Ishikawa (cell line): ENCODE measurements around the gene TMEM263.

Experiments
- CEBPB ChIP-seq: IDR thresholded peaks from 2 replicates; pipeline ENCODE4 v1.6.1; 2012
- CREB1 ChIP-seq: IDR thresholded peaks from 2 replicates; pipeline ENCODE4 v1.6.1; 2012; ENCODE audit warnings: low read depth
- EGR1 ChIP-seq: IDR thresholded peaks from 2 replicates; pipeline ENCODE4 v1.6.1; 2012
- EP300 ChIP-seq: IDR thresholded peaks from 2 replicates; pipeline ENCODE4 v1.6.1; 2012; ENCODE audit warnings: borderline replicate concordance
- FOXM1 ChIP-seq: IDR thresholded peaks from 2 replicates; pipeline ENCODE4 v1.6.1; 2012; ENCODE audit warnings: low read depth, borderline replicate concordance
- NFIC ChIP-seq: IDR thresholded peaks from 2 replicates; pipeline ENCODE4 v1.6.1; 2012
- RAD21 ChIP-seq: IDR thresholded peaks from 2 replicates; pipeline ENCODE4 v1.6.1; 2012; ENCODE audit warnings: low read depth
- TAF1 ChIP-seq: IDR thresholded peaks from 2 replicates; pipeline ENCODE4 v1.6.1; 2012; ENCODE audit warnings: low read depth, mild to moderate bottlenecking
- TCF12 ChIP-seq: IDR thresholded peaks from 2 replicates; pipeline ENCODE4 v1.6.1; 2012; ENCODE audit warnings: low read depth
- TEAD4 ChIP-seq: IDR thresholded peaks from 2 replicates; pipeline ENCODE4 v1.6.1; 2012
- YY1 ChIP-seq: IDR thresholded peaks from 2 replicates; pipeline ENCODE4 v1.6.1; 2012; ENCODE audit warnings: low read depth
- ZBTB7A ChIP-seq: IDR thresholded peaks from 2 replicates; pipeline ENCODE4 v1.6.1; 2012; ENCODE audit warnings: low read depth
- TF ChIP-seq, protein P1 (sequence below): IDR thresholded peaks from 2 replicates; pipeline ENCODE4 v1.6.1; 2012
- TF ChIP-seq, protein P2 (sequence below): IDR thresholded peaks from 2 replicates; pipeline ENCODE4 v1.6.1; 2012
- TF ChIP-seq, protein P3 (sequence below): IDR thresholded peaks from 2 replicates; pipeline ENCODE4 v1.6.1; 2012; ENCODE audit warnings: low read depth, mild to moderate bottlenecking

TMEM263 gene

DNA sequence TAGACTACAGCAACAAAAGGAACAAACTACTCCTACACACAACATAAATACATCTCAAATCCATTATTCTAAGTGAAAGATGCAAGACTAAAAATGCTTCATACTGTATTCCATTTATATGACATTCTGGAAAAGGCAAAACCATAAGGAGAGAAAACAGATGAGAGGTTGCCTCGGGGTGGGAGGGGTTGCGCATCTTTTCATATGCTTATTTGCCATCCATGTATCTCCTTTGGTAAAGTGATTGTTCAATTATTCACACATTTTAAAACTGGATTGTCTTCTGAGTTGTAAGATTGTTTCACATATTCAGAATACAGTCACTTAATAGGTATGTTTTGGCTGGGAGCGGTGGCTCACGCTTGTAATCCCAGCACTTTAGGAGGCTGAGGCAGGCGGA, 5.1 kb upstream of the TMEM263 start:
- no peak for TF ChIP-seq ZBTB7A
- TF ChIP-seq TAF1, result no peak
- TF ChIP-seq EP300, result no peak

DNA sequence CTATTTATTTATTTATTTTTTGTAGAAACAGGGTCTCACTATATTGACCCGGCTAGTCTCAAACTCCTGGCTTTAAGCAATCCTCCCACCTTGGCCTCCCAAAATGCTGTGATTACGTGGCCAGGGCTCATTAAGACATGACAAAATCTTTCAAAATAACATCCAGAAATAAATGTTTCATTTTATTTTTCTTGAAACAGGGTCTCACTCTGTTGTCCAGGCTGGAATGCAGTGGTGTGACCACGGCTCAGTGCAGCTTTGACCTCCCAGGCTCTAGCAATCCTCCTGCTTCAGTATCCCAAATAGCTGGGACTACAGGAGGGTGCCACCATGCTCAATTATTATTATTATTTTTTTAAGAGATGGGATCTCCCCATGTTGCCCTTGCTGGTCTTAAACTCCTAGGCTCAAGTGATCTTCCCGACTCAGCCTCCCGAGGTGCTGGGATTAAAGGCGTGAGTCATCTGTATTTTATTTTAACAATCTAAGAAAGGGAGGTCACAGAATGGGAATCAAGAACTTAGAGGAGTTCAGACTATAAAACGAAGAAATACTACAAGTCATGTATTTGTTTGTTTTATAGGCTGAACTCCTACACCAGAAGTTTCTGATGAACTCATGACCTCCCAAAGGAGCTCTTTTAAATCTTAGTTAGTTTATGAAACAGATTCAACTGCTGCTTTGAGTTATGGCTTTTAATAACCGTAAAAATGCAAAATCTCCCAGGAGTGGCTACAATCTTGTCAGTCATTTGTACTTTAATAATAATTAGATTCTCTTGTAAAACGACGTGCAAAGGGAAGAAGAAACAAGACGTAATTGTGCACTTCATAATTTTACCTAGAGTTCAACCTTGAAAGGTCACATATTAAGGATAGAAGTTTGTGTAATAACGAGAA, 2.1 kb upstream of the TMEM263 start:
- TF ChIP-seq EGR1, result no peak

DNA sequence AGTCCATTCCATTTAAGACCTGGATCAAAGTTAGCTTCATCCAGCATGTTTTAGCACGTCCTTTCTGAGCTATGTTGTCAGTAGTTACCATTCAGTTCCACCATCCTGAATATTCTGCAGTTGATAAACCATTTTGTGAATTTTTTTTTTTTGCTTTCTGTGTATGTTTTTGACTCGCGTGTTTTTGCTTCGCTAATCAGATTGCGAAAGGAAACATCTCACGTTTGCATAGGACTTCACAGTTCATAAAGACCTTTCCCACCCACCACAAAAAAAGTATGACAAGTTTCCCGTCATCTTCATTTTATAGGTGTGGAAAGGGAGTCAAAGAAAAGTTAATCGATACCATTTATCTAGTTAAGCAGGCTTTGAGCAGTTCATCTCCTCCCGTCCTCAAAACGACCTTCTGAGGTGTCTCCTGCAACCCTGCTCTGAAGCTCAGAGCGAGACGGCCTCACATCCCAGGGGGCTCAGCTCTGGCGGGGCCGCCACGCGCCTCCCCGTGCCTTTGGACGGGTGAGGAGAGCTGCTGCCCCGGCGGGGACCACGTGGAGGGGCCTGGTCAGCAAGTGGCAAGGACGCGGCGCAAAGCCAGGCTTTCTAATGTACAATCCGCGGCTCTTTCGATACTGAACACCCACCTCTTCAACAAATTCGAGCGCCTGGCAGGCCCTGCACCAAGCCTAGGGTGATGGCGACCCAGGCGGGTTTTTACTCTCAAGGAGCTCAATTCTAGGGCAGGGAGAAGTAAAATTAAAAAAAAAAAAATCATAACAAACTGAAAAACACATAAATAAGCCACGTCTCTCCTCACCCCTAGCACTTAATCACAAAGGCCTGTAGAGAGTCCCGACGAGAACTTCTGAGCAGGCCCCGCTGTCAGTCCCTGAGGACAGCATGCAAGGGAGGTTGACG, 988 bp upstream of the TMEM263 start:
- TF ChIP-seq EP300 (no peak), EGR1 (no peak), TEAD4 (no peak), TCF12 (no peak), NFIC (no peak), FOXM1 (no peak), YY1 (no peak), TAF1 (no peak), ZBTB7A (no peak), CREB1 (no peak), RAD21 (no peak), CEBPB (no peak)
- TF ChIP-seq, protein P1, sequence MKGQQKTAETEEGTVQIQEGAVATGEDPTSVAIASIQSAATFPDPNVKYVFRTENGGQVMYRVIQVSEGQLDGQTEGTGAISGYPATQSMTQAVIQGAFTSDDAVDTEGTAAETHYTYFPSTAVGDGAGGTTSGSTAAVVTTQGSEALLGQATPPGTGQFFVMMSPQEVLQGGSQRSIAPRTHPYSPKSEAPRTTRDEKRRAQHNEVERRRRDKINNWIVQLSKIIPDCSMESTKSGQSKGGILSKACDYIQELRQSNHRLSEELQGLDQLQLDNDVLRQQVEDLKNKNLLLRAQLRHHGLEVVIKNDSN, result no peak
- TF ChIP-seq, protein P2, sequence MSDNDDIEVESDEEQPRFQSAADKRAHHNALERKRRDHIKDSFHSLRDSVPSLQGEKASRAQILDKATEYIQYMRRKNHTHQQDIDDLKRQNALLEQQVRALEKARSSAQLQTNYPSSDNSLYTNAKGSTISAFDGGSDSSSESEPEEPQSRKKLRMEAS, result no peak
- TF ChIP-seq, protein P3, sequence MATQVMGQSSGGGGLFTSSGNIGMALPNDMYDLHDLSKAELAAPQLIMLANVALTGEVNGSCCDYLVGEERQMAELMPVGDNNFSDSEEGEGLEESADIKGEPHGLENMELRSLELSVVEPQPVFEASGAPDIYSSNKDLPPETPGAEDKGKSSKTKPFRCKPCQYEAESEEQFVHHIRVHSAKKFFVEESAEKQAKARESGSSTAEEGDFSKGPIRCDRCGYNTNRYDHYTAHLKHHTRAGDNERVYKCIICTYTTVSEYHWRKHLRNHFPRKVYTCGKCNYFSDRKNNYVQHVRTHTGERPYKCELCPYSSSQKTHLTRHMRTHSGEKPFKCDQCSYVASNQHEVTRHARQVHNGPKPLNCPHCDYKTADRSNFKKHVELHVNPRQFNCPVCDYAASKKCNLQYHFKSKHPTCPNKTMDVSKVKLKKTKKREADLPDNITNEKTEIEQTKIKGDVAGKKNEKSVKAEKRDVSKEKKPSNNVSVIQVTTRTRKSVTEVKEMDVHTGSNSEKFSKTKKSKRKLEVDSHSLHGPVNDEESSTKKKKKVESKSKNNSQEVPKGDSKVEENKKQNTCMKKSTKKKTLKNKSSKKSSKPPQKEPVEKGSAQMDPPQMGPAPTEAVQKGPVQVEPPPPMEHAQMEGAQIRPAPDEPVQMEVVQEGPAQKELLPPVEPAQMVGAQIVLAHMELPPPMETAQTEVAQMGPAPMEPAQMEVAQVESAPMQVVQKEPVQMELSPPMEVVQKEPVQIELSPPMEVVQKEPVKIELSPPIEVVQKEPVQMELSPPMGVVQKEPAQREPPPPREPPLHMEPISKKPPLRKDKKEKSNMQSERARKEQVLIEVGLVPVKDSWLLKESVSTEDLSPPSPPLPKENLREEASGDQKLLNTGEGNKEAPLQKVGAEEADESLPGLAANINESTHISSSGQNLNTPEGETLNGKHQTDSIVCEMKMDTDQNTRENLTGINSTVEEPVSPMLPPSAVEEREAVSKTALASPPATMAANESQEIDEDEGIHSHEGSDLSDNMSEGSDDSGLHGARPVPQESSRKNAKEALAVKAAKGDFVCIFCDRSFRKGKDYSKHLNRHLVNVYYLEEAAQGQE, result no peak

DNA sequence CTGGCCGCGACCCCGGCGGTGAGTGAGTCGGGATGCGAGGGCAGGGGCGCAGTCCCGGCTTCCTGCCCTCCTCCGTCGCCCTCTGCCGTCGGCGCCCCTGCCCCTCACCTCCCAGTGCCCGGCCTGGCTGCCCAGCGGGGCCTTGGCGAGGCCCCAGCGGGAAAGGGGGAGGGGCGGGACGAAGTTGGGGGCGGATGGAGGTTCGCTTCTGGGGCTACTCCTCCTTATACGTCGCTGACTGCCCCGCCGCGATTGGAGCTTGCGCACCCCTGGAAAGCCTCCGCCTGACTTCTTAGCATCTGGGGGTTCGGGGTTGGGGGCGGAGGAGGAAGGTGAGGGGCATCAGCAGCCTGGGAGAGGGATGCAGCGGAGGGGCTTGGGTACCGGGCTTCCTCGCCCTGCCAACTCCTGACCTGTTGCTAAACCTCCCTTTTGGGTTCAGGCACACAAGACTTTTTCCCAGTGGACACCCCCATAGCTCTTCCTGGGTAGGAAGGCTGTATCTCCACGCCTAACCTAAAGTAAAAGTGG, 406 bp downstream of the TMEM263 start:
- TF ChIP-seq TCF12 (no peak), EGR1 (no peak), YY1 (no peak), RAD21 (no peak), ZBTB7A (0 out of 2 replicates have a peak, but pooled peaks have one; percentile 5), CEBPB (no peak), FOXM1 (no peak), TAF1 (no peak), NFIC (peak; percentile 53), TEAD4 (no peak), EP300 (no peak), CREB1 (no peak)
- TF ChIP-seq, protein P2, result peak; percentile 21; the same call in 1 of the 2 replicates
- TF ChIP-seq, protein P3, result no peak
- TF ChIP-seq, protein P1, result no peak

DNA sequence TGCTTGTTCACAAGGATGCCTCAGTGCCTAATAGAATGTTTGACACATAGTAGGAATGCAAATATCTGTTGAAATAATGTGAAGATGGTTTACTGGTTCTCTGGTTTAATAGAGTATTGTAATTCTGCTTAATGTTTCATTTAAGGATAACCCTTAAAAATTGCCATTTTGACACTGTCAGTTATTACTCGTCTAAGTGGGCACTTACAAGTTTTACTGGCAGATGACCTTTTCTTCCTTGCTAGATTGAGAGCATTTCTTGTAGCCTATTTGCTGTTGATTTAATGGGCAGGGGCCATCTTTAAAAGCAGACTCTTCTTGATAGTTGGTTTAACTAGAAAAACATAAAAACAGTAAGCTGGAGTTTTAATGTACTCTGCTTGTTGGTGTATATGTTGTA, 1.9 kb downstream of the TMEM263 start:
- TF ChIP-seq EGR1 (no peak), TCF12 (no peak), CREB1 (no peak), RAD21 (no peak), EP300 (no peak), TEAD4 (no peak), ZBTB7A (no peak), YY1 (no peak)
- TF ChIP-seq, protein P1, result no peak
- TF ChIP-seq, protein P3, result no peak
- TF ChIP-seq, protein P2, result no peak
